IMR-90 (cell line): ENCODE data around the gene IYD. TPM values are rescaled to one million over a fixed set of nuclear protein-coding genes. Genes with fewer than 3 reads are reported as not detected.

Experiments
- ATAC-seq: fragments of 200-7000 bp; cut with Tn5 transposase; 2 replicates; pipeline ENCODE4 v1.9.1; 2020; ENCODE audit warnings: low read depth, mild to moderate bottlenecking, moderate library complexity
- BruUV-seq: library from RNA; stranded (reverse); fragments of 400-500 nt; replicated peaks from 2 replicates; lab custom pipeline; 2021; lab: Mats Ljungman, UMichigan
- CTCF ChIA-PET: fragments of 300-600 bp; formaldehyde crosslinking; extraction: SDS; loops from one replicate; lab custom pipeline; 2021; ENCODE audit warnings: antibody characterized with exemption; lab: Yijun Ruan, JAX
- POLR2A ChIA-PET: fragments of 300-600 bp; sonication (Branson Sonifier 250); formaldehyde crosslinking; loops from one replicate; lab custom pipeline; 2022; ENCODE audit warnings: antibody characterized with exemption; ENCODE audit not compliant: unreplicated experiment; lab: Charles Lee
- DNase-seq: peaks from one replicate; pipeline ENCODE4 v3.0.0; 2013
- H2AFZ ChIP-seq: replicated peaks from 2 replicates; pipeline ENCODE3; 2013; ENCODE audit warnings: low read length, mild to moderate bottlenecking; ENCODE audit not compliant: poor library complexity
- H2AK5ac ChIP-seq: 2 replicates; pipeline ENCODE4 v1.6.1; 2013; ENCODE audit warnings: low read depth, low read length, inconsistent platforms
- H2AK9ac ChIP-seq: replicated peaks from 2 replicates; pipeline ENCODE3; 2013; ENCODE audit warnings: mild to moderate bottlenecking, low read depth, low read length, moderate library complexity; ENCODE audit not compliant: poor library complexity
- H2BK120ac ChIP-seq: 2 replicates; pipeline ENCODE4 v1.6.1; 2013; ENCODE audit warnings: low read depth, low read length, inconsistent platforms
- H2BK15ac ChIP-seq: 3 replicates; pipeline ENCODE4 v1.6.1; 2013; ENCODE audit warnings: low read depth, low read length, inconsistent platforms
- H2BK20ac ChIP-seq: 2 replicates; pipeline ENCODE4 v1.6.1; 2013; ENCODE audit warnings: low read depth, mild to moderate bottlenecking, inconsistent platforms, low read length, moderate library complexity
- H2BK5ac ChIP-seq: 2 replicates; pipeline ENCODE4 v1.6.1; 2013; ENCODE audit warnings: mild to moderate bottlenecking, low read depth, low read length, inconsistent platforms; ENCODE audit not compliant: poor library complexity, severe bottlenecking
- H3K14ac ChIP-seq: replicated peaks from 2 replicates; pipeline ENCODE4 v1.6.1; 2013; ENCODE audit warnings: low read depth, low read length, inconsistent platforms
- H3K18ac ChIP-seq: 2 replicates; pipeline ENCODE4 v1.6.1; 2013; ENCODE audit warnings: low read depth, low read length, control low read depth
- H3K23ac ChIP-seq: 2 replicates; pipeline ENCODE4 v1.6.1; 2013; ENCODE audit warnings: low read depth, low read length, inconsistent platforms
- H3K27ac ChIP-seq: 2 replicates; pipeline ENCODE4 v1.5.1; 2013; ENCODE audit warnings: mild to moderate bottlenecking, control low read depth, low read length; ENCODE audit not compliant: insufficient read depth
- H3K27me3 ChIP-seq: 2 replicates; pipeline ENCODE4 v1.6.1; 2013; ENCODE audit warnings: low read length; ENCODE audit not compliant: control insufficient read depth, insufficient read depth
- H3K36me3 ChIP-seq: 2 replicates; pipeline ENCODE4 v1.6.1; 2013; ENCODE audit warnings: low read length, mixed read lengths; ENCODE audit not compliant: control insufficient read depth, insufficient read depth
- H3K4ac ChIP-seq: 2 replicates; pipeline ENCODE4 v1.6.1; 2013; ENCODE audit warnings: low read depth, low read length, inconsistent platforms
- H3K4me1 ChIP-seq: 2 replicates; pipeline ENCODE4 v1.6.1; 2013; ENCODE audit warnings: low read length, mixed read lengths; ENCODE audit not compliant: control insufficient read depth, insufficient read depth
- H3K4me2 ChIP-seq: 2 replicates; pipeline ENCODE4 v1.6.1; 2013; ENCODE audit warnings: low read depth, mild to moderate bottlenecking, control low read depth, low read length, moderate library complexity
- H3K4me3 ChIP-seq: 2 replicates; pipeline ENCODE4 v1.5.1; 2013; ENCODE audit warnings: low read depth, mild to moderate bottlenecking, control low read depth, low read length, moderate library complexity; ENCODE audit not compliant: insufficient read depth
- H3K56ac ChIP-seq: 2 replicates; pipeline ENCODE4 v1.6.1; 2013; ENCODE audit warnings: low read length, inconsistent platforms; ENCODE audit not compliant: insufficient read depth; ENCODE audit errors: extremely low read depth
- H3K79me1 ChIP-seq, 2 experiments: 2 replicates each; pipeline ENCODE4 v1.6.1; 2013; ENCODE audit warnings: low read length in 2 of 2, inconsistent platforms in 1 of 2, low read depth in 1 of 2
- H3K9ac ChIP-seq: 2 replicates; pipeline ENCODE4 v1.6.1; 2013; ENCODE audit warnings: low read depth, low read length, control low read depth
- H3K9me1 ChIP-seq: 2 replicates; pipeline ENCODE4 v1.6.1; 2013; ENCODE audit warnings: low read length, inconsistent platforms; ENCODE audit not compliant: insufficient read depth
- H3K9me3 ChIP-seq: 2 replicates; pipeline ENCODE4 v1.6.1; 2013; ENCODE audit warnings: low read length; ENCODE audit not compliant: control insufficient read depth, insufficient read depth
- H4K20me1 ChIP-seq: 2 replicates; pipeline ENCODE4 v1.6.1; 2013; ENCODE audit warnings: low read length, inconsistent platforms; ENCODE audit not compliant: insufficient read depth
- H4K5ac ChIP-seq: 2 replicates; pipeline ENCODE4 v1.6.1; 2013; ENCODE audit warnings: mild to moderate bottlenecking, low read depth, low read length, control low read depth
- H4K8ac ChIP-seq, 2 experiments: 2 replicates each; pipeline ENCODE4 v1.6.1; 2013; ENCODE audit warnings: low read depth in 2 of 2, low read length in 2 of 2, control low read depth in 1 of 2, inconsistent platforms in 1 of 2
- H4K91ac ChIP-seq: 2 replicates; pipeline ENCODE4 v1.6.1; 2013; ENCODE audit warnings: low read depth, low read length, inconsistent platforms; ENCODE audit not compliant: insufficient read depth
- RCOR1 ChIP-seq: IDR thresholded peaks from 2 replicates; pipeline ENCODE4 v1.6.1; 2012; ENCODE audit warnings: mild to moderate bottlenecking, low read length, improper control_type of control experiment; ENCODE audit not compliant: insufficient replicate concordance
- WGBS, 2 experiments: methylation state at CpG; one replicate each; pipeline versions ENCODE4 v1.1.5 to v1.1.7; 2013; ENCODE audit warnings: missing lambda C conversion rate in 2 of 2; ENCODE audit not compliant: insufficient read length in 1 of 2; ENCODE audit errors: extremely low coverage in 2 of 2; 5-methylcytosine and 5-hydroxymethylcytosine counted together
- dilution Hi-C: fragments of 300-500 bp; cut with HindIII; formaldehyde crosslinking; loops from one replicate; pipeline ENCODE4 v1.14.3; 2018; ENCODE audit warnings: low sequenced_read_pairs; ENCODE audit not compliant: unreplicated experiment
- in situ Hi-C: fragments of 300-500 bp; cut with MboI; formaldehyde crosslinking; loops from 3 replicates; pipeline ENCODE4 v1.14.3; 2019; ENCODE audit warnings: low sequenced_read_pairs, inconsistent platforms, mixed read lengths
- intact Hi-C: fragments of 100-400 bp; cut with micrococcal nuclease; formaldehyde crosslinking; loops from 2 replicates; pipeline ENCODE4 v1.10.0; 2022
- polyA plus RNA-seq, 3 experiments: library from polyadenylated mRNA; depleted of rRNA; stranded (reverse); fragments of >200 nt; gene quantifications; 2 replicates each; pipeline ENCODE4 v1.2.3, GENCODE V29; 2012; ENCODE audit warnings: low replicate concordance in 1 of 3
- total RNA-seq: library from RNA; depleted of rRNA; stranded (reverse); fragments of >200 nt; gene quantifications from 2 replicates; pipeline ENCODE4 v1.2.3, GENCODE V29; 2012

The IYD gene
- total and polyA plus RNA-seq, 2 of the 4 experiments (the other 2 are of a cell fraction): not detected

DNA sequence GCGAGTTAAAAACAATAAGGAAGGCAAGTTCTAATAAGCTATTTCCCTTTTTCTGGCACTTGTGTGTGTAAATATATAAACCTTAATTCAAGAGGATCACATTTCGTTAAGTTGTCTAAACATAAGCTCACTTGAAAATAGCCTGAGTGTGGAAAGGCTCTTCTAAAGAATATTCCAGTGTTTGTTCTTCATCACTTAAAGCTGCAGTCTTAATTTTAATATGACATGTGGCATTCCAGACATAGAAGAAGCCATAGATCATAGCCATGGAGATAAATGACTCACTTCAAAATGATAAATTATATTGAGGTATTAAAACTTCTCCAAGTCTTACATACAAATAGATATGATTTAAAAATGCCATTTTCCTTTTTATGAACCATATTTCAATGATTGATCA lies 42.1 kb downstream of the IYD start:
- H2BK5ac ChIP-seq: no peak overlapping the region
- H4K91ac ChIP-seq: no peak overlapping the region
- ATAC-seq (no peak), DNase-seq (no peak)
- TF ChIP-seq RCOR1: no peak
- no peak overlapping the region for H3K14ac ChIP-seq
- dilution Hi-C loops (no loop called here), intact Hi-C loops (no loop called here), in situ Hi-C loops (loop anchor here (25.0 kb wide), 1 partner anchor 926 kb away; no protein-coding TSS in a partner anchor)
- H3K18ac ChIP-seq: no peak overlapping the region
- H3K27me3 ChIP-seq: no peaks in the 10 kb centered on the region; the same call in 1 of the 2 replicates
- WGBS, 2 experiments: no CpG with 5 or more reads among the region's 2 CpGs
- no peak overlapping the region for H3K4me3 ChIP-seq
- ChIA-PET POLR2A (no interaction called here), CTCF (interaction anchor here (0.6 to 1.4 kb wide), 4 partner anchors 15 to 407 kb away, joined by 3 to 6 read pairs (median 4); no protein-coding TSS in a partner anchor)
- no peak overlapping the region for H3K4ac ChIP-seq
- H3K4me2 ChIP-seq: no peak overlapping the region
- H3K23ac ChIP-seq: no peak overlapping the region
- H3K27ac ChIP-seq: no peak overlapping the region
- H4K20me1 ChIP-seq: no peaks in the 10 kb centered on the region
- no peak overlapping the region for H4K8ac ChIP-seq
- H2BK20ac ChIP-seq: no peak overlapping the region
- no peak overlapping the region for H2AK5ac ChIP-seq
- H3K79me1 ChIP-seq: no peaks in the 10 kb centered on the region
- no peak overlapping the region for H2BK15ac ChIP-seq
- no peak overlapping the region for H2AFZ ChIP-seq
- no peaks in the 10 kb centered on the region for H3K4me1 ChIP-seq
- H2AK9ac ChIP-seq: no peak overlapping the region
- H4K5ac ChIP-seq: no peak overlapping the region
- H3K9me3 ChIP-seq: no peaks in the 10 kb centered on the region
- no peak overlapping the region for H3K56ac ChIP-seq
- BruUV-seq: no TSS peak
- H3K9me1 ChIP-seq: no peaks in the 10 kb centered on the region
- no peak overlapping the region for H3K9ac ChIP-seq
- H2BK120ac ChIP-seq: no peak overlapping the region
- H3K36me3 ChIP-seq: no peaks in the 10 kb centered on the region
